HCT116 (cell line): ENCODE data around the gene ARSG. TPM values are rescaled to one million over a fixed set of nuclear protein-coding genes. Genes with fewer than 3 reads are reported as not detected.
A peak's percentile ranks its signal among the peaks of the same experiment; 100 is the strongest.

ENCODE experiments used
- ATAC-seq: fragments of 200-7000 bp; cut with Tn5 transposase; 2 replicates; pipeline ENCODE4 v1.9.1; 2020; ENCODE audit warnings: mild to moderate bottlenecking, moderate library complexity
- BruUV-seq: library from RNA; stranded (reverse); fragments of 400-500 nt; replicated peaks from 2 replicates; lab custom pipeline; 2021; lab: Mats Ljungman, UMichigan
- CTCF ChIA-PET: fragments of 300-600 bp; sonication (Branson Sonifier 250); formaldehyde crosslinking; loops from one replicate; lab custom pipeline; 2021; ENCODE audit warnings: antibody characterized with exemption; lab: Charles Lee
- POLR2A ChIA-PET: fragments of 300-600, 350-600 bp; sonication (Branson Sonifier 250); formaldehyde crosslinking; loops from one replicate; lab custom pipeline; 2021; ENCODE audit warnings: antibody characterized with exemption; lab: Charles Lee
- RAD21 ChIA-PET, 2 experiments: fragments of 300-600 bp; sonication (Branson Sonifier 250); formaldehyde crosslinking; loops; one replicate each; lab custom pipeline; 2023; ENCODE audit warnings: low total read pairs in 2 of 2; ENCODE audit not compliant: uncharacterized antibody in 2 of 2, unreplicated experiment in 2 of 2, low non-redundant PET in 1 of 2; lab: Charles Lee
- DNase-seq: peaks from one replicate; pipeline ENCODE4 v3.0.0-alpha.2; 2010; ENCODE audit warnings: low read depth, low spot score
- H2AFZ ChIP-seq: fragments of 200-600 bp; shearing (Covaris generic), sonication (generic); 2 replicates; pipeline ENCODE4 v1.6.1; 2017; ENCODE audit warnings: low read depth, mixed run types, mixed read lengths, antibody characterized with exemption, low read length; ENCODE audit not compliant: poor library complexity, severe bottlenecking
- H3K27ac ChIP-seq: 2 replicates; pipeline ENCODE4 v1.5.1; 2012; ENCODE audit warnings: low read depth, low read length
- H3K27me3 ChIP-seq: fragments of 200-600 bp; sonication (generic); 2 replicates; pipeline ENCODE4 v1.6.1; 2016; ENCODE audit warnings: mixed run types, low read length, mixed read lengths; ENCODE audit not compliant: insufficient read depth
- H3K36me3 ChIP-seq, 2 experiments: fragments of 200-500 bp in 1 of 2; fragments of 200-600 bp in 1 of 2; sonication (Bioruptor generic) in 1 of 2; sonication (generic) in 1 of 2; 2 replicates each; pipeline versions ENCODE4 v1.5.1 to v1.6.1; 2014 to 2016; ENCODE audit warnings: low read length in 2 of 2, inconsistent platforms in 1 of 2, mixed read lengths in 1 of 2, mixed run types in 1 of 2; ENCODE audit not compliant: insufficient read depth in 2 of 2, control insufficient read depth in 1 of 2
- H3K4me1 ChIP-seq, 2 experiments: fragments of 200-600 bp in 1 of 2; sonication (generic) in 1 of 2; 2 replicates each; pipeline versions ENCODE4 v1.5.1 to v1.6.1; 2012 to 2017; ENCODE audit warnings: low read length in 2 of 2, inconsistent platforms in 1 of 2, mild to moderate bottlenecking in 1 of 2, mixed read lengths in 1 of 2, mixed run types in 1 of 2, moderate library complexity in 1 of 2; ENCODE audit not compliant: insufficient read depth in 2 of 2, control insufficient read depth in 1 of 2
- H3K4me2 ChIP-seq: fragments of 200-600 bp; sonication (generic); 2 replicates; pipeline ENCODE4 v1.6.1; 2017; ENCODE audit warnings: mixed run types, low read length, mixed read lengths
- H3K4me3 ChIP-seq, 2 experiments: fragments of 200-600 bp in 1 of 2; sonication (generic) in 1 of 2; replicated peaks in 1 of 2; 2 replicates each; pipeline ENCODE4 v1.5.1; 2011 to 2016; ENCODE audit warnings: low read length in 2 of 2, control low read depth in 1 of 2, low read depth in 1 of 2, mild to moderate bottlenecking in 1 of 2, mixed read lengths in 1 of 2, mixed run types in 1 of 2
- H3K79me2 ChIP-seq: fragments of 200-600 bp; sonication (generic); 2 replicates; pipeline ENCODE4 v1.6.1; 2017; ENCODE audit warnings: mild to moderate bottlenecking, mixed run types, low read length, moderate library complexity, mixed read lengths; ENCODE audit not compliant: insufficient read depth
- H3K9ac ChIP-seq: fragments of 200-600 bp; sonication (generic); 2 replicates; pipeline ENCODE4 v1.6.1; 2016; ENCODE audit warnings: low read length, mixed read lengths
- H3K9me2 ChIP-seq: fragments of 200-600 bp; sonication (generic), shearing (Covaris generic); 2 replicates; pipeline ENCODE4 v1.6.1; 2017; ENCODE audit warnings: mixed run types, mild to moderate bottlenecking, moderate library complexity; ENCODE audit not compliant: insufficient read depth
- H3K9me3 ChIP-seq, 2 experiments: fragments of 200-500 bp in 1 of 2; fragments of 200-600 bp in 1 of 2; sonication (Bioruptor generic) in 1 of 2; sonication (generic) in 1 of 2; 2 replicates each; pipeline ENCODE4 v1.6.1; 2014 to 2017; ENCODE audit warnings: low read length in 2 of 2, mixed read lengths in 2 of 2, inconsistent platforms in 1 of 2, low read depth in 1 of 2, mild to moderate bottlenecking in 1 of 2, mixed run types in 1 of 2, moderate library complexity in 1 of 2; ENCODE audit not compliant: control insufficient read depth in 1 of 2, insufficient read depth in 1 of 2
- H4K20me1 ChIP-seq: fragments of 200-600 bp; sonication (generic), shearing (Covaris generic); 2 replicates; pipeline ENCODE4 v1.6.1; 2017; ENCODE audit warnings: mixed run types, mild to moderate bottlenecking, moderate library complexity; ENCODE audit not compliant: insufficient read depth
- FOSL1 ChIP-seq: IDR thresholded peaks from 2 replicates; pipeline ENCODE4 v1.6.1; 2012; ENCODE audit warnings: low read depth
- RAD21 ChIP-seq: IDR thresholded peaks from 2 replicates; pipeline ENCODE4 v1.6.1; 2012; ENCODE audit warnings: low read depth, mild to moderate bottlenecking
- SRF ChIP-seq: IDR thresholded peaks from 2 replicates; pipeline ENCODE4 v1.6.1; 2012; ENCODE audit warnings: low read depth
- intact Hi-C: fragments of 100-400 bp; cut with micrococcal nuclease; formaldehyde crosslinking; loops from 2 replicates; pipeline ENCODE4 v1.10.0; 2022
- total RNA-seq: library from RNA; stranded (reverse); gene quantifications from one replicate; pipeline ENCODE4 v1.2.1, GENCODE V29; 2021; ENCODE audit not compliant: unreplicated experiment
- TF ChIP-seq, protein P1 (sequence below), 3 experiments: fragments of 200-600 bp in 1 of 3; sonication (generic) in 1 of 3; IDR thresholded peaks in 2 of 3; conservative IDR thresholded peaks in 1 of 3; 2 replicates each; pipeline ENCODE4 v1.5.1; 2012 to 2017; ENCODE audit warnings: low read depth in 2 of 3, low read length in 2 of 3, antibody characterized with exemption in 1 of 3, borderline replicate concordance in 1 of 3, control low read depth in 1 of 3, mild to moderate bottlenecking in 1 of 3, mixed read lengths in 1 of 3, mixed run types in 1 of 3, moderate library complexity in 1 of 3; ENCODE audit not compliant: insufficient read depth in 1 of 3

The ARSG gene
- total RNA-seq, 1 experiment from 2014 or later = 17.1 TPM

DNA sequence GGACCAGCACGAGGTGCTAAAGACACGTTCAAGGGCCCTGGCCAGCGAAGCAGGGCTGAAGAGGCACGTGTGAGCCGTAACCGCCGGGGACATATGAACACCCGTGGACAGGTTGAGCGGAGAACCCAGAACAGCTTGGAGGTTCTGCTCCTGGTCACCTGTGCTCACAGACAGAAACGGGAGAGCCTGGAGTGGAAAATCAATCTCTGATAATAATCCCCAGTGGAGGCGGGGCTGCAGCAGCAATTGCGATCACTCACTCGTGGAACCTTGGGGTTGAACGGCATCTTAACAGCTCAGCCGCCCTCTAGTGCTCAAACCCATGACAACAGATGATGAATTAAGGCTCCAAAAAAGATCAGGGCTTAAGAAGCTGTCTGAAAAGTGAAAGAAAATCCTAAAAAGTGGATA lies 140.4 kb downstream of the ARSG start:
- no peak overlapping the region for H3K4me3 ChIP-seq
- H3K9me2 ChIP-seq = no peaks in the 10 kb centered on the region
- no peaks in the 10 kb centered on the region for H4K20me1 ChIP-seq
- no TSS peak for BruUV-seq
- H3K79me2 ChIP-seq = no peaks in the 10 kb centered on the region
- no peak overlapping the region for H3K4me2 ChIP-seq
- peak; percentile 42 for ATAC-seq
- intact Hi-C loops = loop anchor here (1.0 kb wide), 1 partner anchor 168 kb away; no protein-coding TSS in a partner anchor
- no peaks in the 10 kb centered on the region for H3K36me3 ChIP-seq
- CTCF ChIA-PET = interaction anchor here (0.8 to 7.4 kb wide), 10 partner anchors 9 to 259 kb away, joined by 3 to 79 read pairs (median 3); no protein-coding TSS in a partner anchor
- no peak overlapping the region for H2AFZ ChIP-seq
- DNase-seq = peak; percentile 39
- H3K9me3 ChIP-seq = no peaks in the 10 kb centered on the region
- RAD21 ChIA-PET = interaction anchor here in 1 of 2 experiments (1.0 to 1.3 kb wide), 2 partner anchors 26 to 169 kb away, joined by 3 to 5 read pairs; partner anchors contain the start of gene WIPI1
- H3K27me3 ChIP-seq = no peaks in the 10 kb centered on the region
- POLR2A ChIA-PET = no interaction called here
- no peak overlapping the region; the same call in 1 of the 2 replicates for H3K27ac ChIP-seq
- peak; percentile 73 for TF ChIP-seq RAD21
- TF ChIP-seq, protein P1, sequence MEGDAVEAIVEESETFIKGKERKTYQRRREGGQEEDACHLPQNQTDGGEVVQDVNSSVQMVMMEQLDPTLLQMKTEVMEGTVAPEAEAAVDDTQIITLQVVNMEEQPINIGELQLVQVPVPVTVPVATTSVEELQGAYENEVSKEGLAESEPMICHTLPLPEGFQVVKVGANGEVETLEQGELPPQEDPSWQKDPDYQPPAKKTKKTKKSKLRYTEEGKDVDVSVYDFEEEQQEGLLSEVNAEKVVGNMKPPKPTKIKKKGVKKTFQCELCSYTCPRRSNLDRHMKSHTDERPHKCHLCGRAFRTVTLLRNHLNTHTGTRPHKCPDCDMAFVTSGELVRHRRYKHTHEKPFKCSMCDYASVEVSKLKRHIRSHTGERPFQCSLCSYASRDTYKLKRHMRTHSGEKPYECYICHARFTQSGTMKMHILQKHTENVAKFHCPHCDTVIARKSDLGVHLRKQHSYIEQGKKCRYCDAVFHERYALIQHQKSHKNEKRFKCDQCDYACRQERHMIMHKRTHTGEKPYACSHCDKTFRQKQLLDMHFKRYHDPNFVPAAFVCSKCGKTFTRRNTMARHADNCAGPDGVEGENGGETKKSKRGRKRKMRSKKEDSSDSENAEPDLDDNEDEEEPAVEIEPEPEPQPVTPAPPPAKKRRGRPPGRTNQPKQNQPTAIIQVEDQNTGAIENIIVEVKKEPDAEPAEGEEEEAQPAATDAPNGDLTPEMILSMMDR (IDR thresholded peaks at IDR 0.05 in 2 of 3, conservative IDR thresholded peaks at IDR 0.05 in 1 of 3; ENCODE audit: borderline replicate concordance in 1 of 3, insufficient read depth in 1 of 3, low read depth in 2 of 3, low read length in 2 of 3) = peak; percentile 56 to 67 (median 57); a peak in 5 of 6 replicates
- no peak for TF ChIP-seq SRF
- no peak overlapping the region for H3K9ac ChIP-seq
- peaks cover 17 to 20% of the 10 kb centered on the region in 2 experiments for H3K4me1 ChIP-seq

GRCh38 chr17:68432086-68432864 lies 141.0 kb downstream of the ARSG start:
- no peak overlapping the region for H3K27ac ChIP-seq
- intact Hi-C loops = loop anchor here (1.0 kb wide), 1 partner anchor 169 kb away; no protein-coding TSS in a partner anchor
- TF ChIP-seq FOSL1 = no peak
- no peaks in the 10 kb centered on the region for H3K79me2 ChIP-seq
- no TSS peak for BruUV-seq
- CTCF ChIA-PET = interaction anchor here (0.8 to 7.4 kb wide), 11 partner anchors 8 to 260 kb away, joined by 3 to 79 read pairs (median 3); partner anchors contain the start of gene AMZ2
- POLR2A ChIA-PET = no interaction called here
- peaks cover 17 to 20% of the 10 kb centered on the region in 2 experiments for H3K4me1 ChIP-seq
- no peaks in the 10 kb centered on the region for H4K20me1 ChIP-seq
- H3K9ac ChIP-seq = no peak overlapping the region
- H3K27me3 ChIP-seq = no peaks in the 10 kb centered on the region
- H3K4me3 ChIP-seq = no peak overlapping the region
- ATAC-seq (no peak), DNase-seq (no peak)
- RAD21 ChIA-PET = interaction anchor here in 1 of 2 experiments (1.3 kb wide), 1 partner anchor 169 kb away, joined by 5 read pairs; no protein-coding TSS in a partner anchor
- no peak overlapping the region for H2AFZ ChIP-seq
- H3K9me2 ChIP-seq = no peaks in the 10 kb centered on the region
- H3K36me3 ChIP-seq = no peaks in the 10 kb centered on the region
- no peaks in the 10 kb centered on the region for H3K9me3 ChIP-seq
- no peak overlapping the region for H3K4me2 ChIP-seq
